Dermis microvascular lymphatic vessel endothelial cell (primary cell): Measurements from ENCODE around the gene FCHSD2. TPM values are rescaled to one million over a fixed set of nuclear protein-coding genes. Genes with fewer than 3 reads are reported as not detected.

ENCODE experiments used
- DNase-seq, 2 donors: peaks; one replicate each; pipeline versions ENCODE4 v3.0.0 to v3.0.0-alpha.2; 2010; ENCODE audit warnings: low read depth in 2 of 2
- total RNA-seq: library from RNA; depleted of rRNA; stranded (reverse); fragments of >200 nt; gene quantifications from 2 replicates; pipeline ENCODE4 v1.2.1, GENCODE V29; 2014

FCHSD2 gene
- total RNA-seq, 1 donor from 2014 or later: 13.5 TPM

- no peak for DNase-seq
Observed at GRCh38 chr11:72972496-72973128, 169.5 kb downstream of the FCHSD2 start.

DNA sequence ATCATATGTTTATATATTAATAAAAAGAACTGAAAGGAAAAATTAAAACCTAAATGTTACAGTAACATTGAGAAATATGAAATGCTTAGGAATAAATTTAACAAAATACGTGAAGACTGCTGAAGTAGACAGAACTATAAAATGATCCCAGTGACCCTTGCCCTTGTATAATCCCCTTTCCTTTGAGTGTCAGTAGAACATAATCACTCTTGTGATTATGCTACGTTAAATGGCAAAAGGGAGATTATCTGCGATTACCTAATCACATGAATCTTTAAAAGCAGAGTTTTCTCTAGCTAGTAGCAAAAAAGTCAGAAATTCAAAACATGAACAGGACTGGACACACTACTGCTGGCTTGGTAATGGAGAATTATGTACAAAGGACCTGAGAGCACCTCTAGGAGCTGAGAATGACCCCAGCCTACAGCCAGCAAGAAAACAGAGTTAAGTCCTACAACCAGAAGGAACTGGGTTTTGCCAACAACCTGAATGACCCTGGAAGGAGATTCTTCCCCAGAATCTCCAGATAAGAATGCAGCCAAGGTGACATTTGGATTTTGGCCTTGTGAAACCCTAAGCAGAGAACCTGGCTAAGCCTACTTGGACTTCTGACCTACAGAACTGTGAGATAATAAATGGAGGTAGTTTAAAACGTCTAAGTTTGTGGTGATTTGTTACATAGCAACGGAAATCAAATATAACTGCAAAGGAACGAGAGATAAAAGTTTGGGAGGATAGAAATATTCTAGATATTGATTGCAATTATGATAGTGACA, 170.7 kb downstream of the FCHSD2 start:
- no peak for DNase-seq

DNA sequence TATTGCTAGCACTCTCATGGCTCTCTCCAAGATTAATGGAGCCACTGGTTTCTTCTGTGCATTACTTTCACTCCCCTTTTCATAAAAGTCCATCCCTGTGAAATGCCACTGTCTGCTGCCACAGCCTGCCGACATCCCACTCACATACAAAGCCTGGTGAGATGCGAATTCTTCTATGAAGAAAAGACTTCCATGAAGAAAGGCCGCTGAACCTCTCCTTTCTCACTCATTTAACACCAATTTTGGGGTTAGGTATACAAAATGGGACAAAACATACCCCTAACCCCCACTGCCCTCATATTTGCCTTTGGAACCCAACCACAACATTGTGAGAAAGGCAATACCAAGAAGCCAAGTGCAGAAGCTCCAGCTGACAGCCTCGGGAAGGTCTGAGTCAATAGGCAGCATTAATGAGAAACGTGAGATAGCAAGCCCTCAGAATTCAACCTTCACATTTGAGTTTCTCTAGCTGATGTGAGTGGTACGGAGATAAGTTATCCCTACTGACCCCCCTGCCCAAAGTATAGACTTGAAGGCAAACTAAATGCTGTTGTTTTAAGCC, 171.5 kb downstream of the FCHSD2 start:
- DNase-seq: no peak

DNA sequence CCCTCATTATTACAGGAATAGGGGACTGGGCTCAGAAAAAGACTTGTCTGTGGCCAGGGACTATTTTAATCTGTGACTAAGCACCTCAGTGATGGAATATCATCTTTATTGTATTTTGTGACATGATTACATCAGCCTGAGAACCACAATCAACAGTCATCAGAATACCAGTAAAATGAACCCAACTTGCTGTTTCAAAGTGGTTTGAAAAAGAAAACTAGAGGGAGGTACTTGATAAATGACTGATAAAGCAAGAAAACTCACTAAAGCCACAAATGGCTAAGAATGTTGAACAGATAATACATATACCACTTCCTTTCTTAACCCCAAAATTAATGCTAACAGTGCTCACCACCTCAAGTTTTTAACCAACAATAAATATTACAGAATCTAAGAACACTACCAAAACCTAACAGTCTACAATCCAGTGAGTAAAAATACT, 172.2 kb downstream of the FCHSD2 start:
- peak in 1 of 2 donors; percentile 46 for DNase-seq

GRCh38 chr11:72968390-72968789, 173.7 kb downstream of the FCHSD2 start:
- DNase-seq: no peak

DNA sequence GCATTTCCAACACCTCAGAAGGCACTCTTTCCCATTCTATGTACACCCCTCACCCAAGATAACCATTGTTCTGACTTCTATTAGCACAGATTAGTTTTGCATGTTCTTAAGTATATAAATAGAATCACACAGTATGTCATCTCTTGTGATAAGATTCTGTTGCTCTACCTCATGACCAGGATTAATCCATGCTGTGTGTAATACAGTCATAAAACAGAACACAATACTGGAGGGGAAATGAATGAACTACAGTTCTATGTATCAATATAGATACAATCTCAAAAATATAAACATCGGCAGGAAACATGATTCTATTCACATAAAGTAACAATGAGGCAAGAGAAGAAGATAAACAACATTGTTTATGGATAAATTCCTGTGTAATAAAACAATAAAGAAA, 176.4 kb downstream of the FCHSD2 start:
- DNase-seq: peak; percentile 33 to 91

DNA sequence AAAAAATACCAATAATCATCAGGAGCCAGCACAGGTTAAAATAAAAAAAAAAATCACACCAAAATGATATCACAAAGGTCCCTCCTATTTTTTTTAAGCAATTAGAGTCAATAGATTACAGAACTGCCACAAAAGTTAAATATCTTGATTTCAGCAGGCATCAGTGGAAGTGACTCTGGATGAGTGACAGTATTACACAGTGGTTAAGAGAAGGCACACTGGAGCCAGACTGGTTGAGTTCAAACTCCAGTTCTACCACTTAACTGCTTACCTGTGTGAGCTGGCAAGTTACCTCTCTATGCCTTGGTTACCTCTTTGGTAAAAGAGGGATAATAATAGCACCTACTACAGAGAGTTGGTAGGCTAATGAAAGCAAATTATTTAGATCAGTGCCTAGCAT, 179.4 kb downstream of the FCHSD2 start:
- DNase-seq: no peak

DNA sequence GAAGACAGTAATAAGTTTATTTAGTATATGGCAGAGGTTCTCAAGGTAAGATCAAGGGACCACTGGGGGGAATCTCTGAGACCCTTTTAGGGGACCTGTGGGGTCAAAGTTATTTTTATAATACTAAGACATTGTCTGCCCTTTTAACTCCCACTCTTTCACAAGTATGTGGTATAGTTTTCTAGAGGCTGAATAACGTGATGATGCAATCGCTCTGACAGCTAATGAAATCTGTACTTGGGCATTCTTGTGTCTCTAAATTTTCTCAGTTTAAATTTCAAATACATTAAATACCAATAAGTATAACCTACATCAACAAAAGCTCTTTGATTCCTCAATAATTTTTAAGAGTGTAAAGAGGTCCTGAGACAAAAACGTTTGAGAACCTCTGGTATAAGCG, 180.0 kb downstream of the FCHSD2 start:
- DNase-seq: no peak

GRCh38 chr11:72959998-72960731, 182.0 kb downstream of the FCHSD2 start:
- no peak for DNase-seq

DNA sequence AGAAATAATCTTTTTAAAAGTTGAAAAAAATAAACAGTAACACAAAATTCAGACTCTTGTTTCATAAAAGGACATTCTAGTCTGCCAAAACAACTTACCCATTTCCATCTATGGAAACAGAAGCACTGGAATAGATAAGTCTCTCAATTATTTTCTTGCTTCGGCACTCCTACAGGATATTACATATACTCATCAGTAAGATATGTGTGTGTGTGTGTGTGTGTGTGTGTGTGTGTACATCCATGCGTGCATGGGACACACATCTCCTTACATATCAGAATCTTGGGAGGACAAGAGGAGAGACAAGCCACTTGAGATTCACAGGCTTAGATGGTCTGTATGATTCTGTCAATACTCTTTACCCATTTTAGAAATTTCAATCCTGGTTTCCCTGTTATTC, 183.3 kb downstream of the FCHSD2 start:
- peak in 1 of 2 donors; percentile 11 for DNase-seq

- DNase-seq: no peak
Observed at GRCh38 chr11:72955466-72955865, 186.7 kb downstream of the FCHSD2 start.

GRCh38 chr11:72954860-72955259, 187.3 kb downstream of the FCHSD2 start:
- peak in 1 of 2 donors; percentile 55 for DNase-seq

GRCh38 chr11:72953637-72954036, 188.5 kb downstream of the FCHSD2 start:
- no peak for DNase-seq

GRCh38 chr11:72951888-72952287, 190.2 kb downstream of the FCHSD2 start:
- no peak for DNase-seq

- DNase-seq: no peak
Observed at GRCh38 chr11:72951193-72951592, 190.9 kb downstream of the FCHSD2 start.

- DNase-seq: no peak
Observed at GRCh38 chr11:72950685-72951084, 191.4 kb downstream of the FCHSD2 start.

GRCh38 chr11:72947229-72947628, 194.9 kb downstream of the FCHSD2 start:
- DNase-seq: no peak

DNA sequence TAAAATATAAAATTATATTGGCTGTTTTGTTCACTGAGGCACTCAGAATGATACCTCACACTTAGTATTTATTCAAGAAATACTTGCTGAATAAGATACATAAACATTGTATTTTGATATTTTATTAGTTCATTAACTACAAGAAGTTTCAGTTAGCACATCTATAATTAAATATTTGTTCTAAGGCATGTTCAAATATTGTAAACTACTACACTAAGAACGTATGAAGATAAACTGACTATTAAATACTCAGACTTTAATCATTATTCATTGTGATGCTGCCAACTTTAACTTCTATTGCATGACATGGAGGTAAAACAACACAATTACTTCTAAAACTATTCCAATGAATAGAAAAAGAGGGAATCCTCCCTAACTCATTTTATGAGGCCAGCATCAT, 198.5 kb downstream of the FCHSD2 start:
- DNase-seq: no peak

DNA sequence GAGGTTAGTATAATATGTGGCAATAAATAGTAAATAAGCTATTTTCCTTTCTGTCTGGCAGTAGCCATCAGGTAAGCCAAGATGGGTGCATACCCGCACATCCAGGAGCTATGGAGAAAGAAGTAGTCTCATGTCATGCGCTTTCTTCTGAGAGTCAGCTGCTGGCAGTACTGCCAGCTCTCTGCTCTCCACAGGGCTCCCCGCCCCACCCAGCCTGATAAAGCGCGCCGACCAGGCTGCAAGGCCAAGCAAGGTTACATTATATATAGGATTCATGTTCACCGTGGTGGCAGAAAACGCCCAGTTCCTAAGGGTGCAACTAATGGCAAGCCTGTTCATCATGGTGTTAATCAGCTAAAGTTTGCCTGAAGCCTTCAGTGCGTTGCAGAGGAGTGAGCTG, 201.7 kb downstream of the FCHSD2 start:
- no peak for DNase-seq

- DNase-seq: peak; percentile 59 to 78
Observed at GRCh38 chr11:72939031-72939430, 203.1 kb downstream of the FCHSD2 start.

DNA sequence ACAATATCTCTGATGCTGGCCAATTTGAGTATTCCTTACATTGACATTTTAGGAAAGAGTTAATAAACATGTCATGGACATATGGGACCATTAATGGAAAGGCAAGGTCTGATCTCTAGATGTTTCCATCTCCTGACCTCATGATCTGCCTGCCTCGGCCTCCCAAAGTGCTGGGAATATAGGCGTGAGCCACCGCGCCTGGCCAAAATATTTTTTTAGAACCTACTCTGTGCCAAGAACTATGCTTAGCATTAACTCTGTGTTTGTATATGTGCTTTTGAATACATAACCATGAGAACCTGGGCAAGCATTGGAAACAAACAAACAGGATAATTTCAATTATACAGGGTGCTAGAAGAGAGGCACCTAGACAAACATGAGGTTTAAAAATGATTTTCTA, 204.7 kb downstream of the FCHSD2 start:
- no peak for DNase-seq

DNA sequence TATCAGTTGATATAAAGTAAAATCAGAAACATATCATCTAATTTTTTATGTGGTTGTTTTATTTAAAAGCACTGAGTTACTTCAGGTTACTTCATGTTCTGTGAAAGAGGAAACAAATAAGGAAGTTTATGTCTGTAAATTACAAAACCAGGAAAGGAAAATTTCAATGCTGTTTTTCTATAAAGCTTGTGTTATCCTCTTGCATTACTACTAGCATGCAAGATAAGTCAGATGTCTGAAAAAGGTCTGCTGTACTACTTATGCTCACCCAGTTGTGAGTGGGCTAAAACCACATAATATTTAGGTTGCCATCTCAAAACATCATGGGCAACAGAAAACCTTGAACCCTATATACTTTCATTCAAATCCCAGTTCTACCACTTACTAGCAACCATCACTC, 206.4 kb downstream of the FCHSD2 start:
- DNase-seq: peak in 1 of 2 donors; percentile 47
